Ascending aorta (tissue), 2 donors: Measurements from ENCODE around the gene MAK. TPM values are rescaled to one million over a fixed set of nuclear protein-coding genes. Genes with fewer than 3 reads are reported as not detected.
A peak's percentile ranks its signal among the peaks of the same experiment; 100 is the strongest.

Source experiments
- DNase-seq, 2 donors: peaks; one replicate each; pipeline ENCODE4 v3.0.0-alpha.2; 2019; ENCODE audit warnings: low spot score in 2 of 2
- H3K27ac ChIP-seq, 2 donors: fragments of 200-600 bp; sonication (generic); one replicate each; pipeline ENCODE4 v1.5.1; 2016 to 2017; ENCODE audit warnings: mild to moderate bottlenecking in 1 of 2
- H3K27me3 ChIP-seq: fragments of 200-600 bp; sonication (generic); one replicate; pipeline ENCODE4 v1.5.1; 2017
- H3K36me3 ChIP-seq, 2 donors: fragments of 200-600 bp; sonication (generic); one replicate each; pipeline ENCODE4 v1.5.1; 2016
- H3K4me1 ChIP-seq, 2 donors: fragments of 200-600 bp; sonication (generic); one replicate each; pipeline ENCODE4 v1.5.1; 2016 to 2017; ENCODE audit warnings: mild to moderate bottlenecking in 1 of 2
- H3K4me3 ChIP-seq, 2 donors: fragments of 200-600 bp; sonication (generic); one replicate each; pipeline ENCODE4 v1.5.1; 2016 to 2017; ENCODE audit warnings: mild to moderate bottlenecking in 1 of 2
- H3K9me3 ChIP-seq, 2 donors: fragments of 200-600 bp; sonication (generic); one replicate each; pipeline ENCODE4 v1.5.1; 2016
- CTCF ChIP-seq, 3 experiments: fragments of 200-600 bp in 2 of 3; fragments of 450-650 bp in 1 of 3; sonication (generic) in 2 of 3; IDR thresholded peaks; one replicate each; pipeline ENCODE4 v1.5.1; 2016 to 2019; ENCODE audit warnings: antibody characterized with exemption in 3 of 3, mild to moderate bottlenecking in 1 of 3, moderate library complexity in 1 of 3
- intact Hi-C: fragments of 100-400 bp; cut with DNase I; formaldehyde crosslinking; loops from one replicate; pipeline ENCODE4 v1.15.1; 2023
- total RNA-seq: library from RNA; depleted of rRNA; stranded (reverse); fragments of >200 nt; gene quantifications from one replicate; pipeline ENCODE4 v1.1.0, GENCODE V29; 2016

MAK gene
- total RNA-seq, 1 donor from 2014 or later, result not detected

GRCh38 chr6:10847684-10848083 lies 9.3 kb upstream of the MAK start:
- Histone ChIP-seq H3K4me3 (no peak overlapping the region), H3K27ac (no peak overlapping the region), H3K4me1 (no peaks in the 10 kb centered on the region), H3K9me3 (no peaks in the 10 kb centered on the region), H3K27me3 (no peaks in the 10 kb centered on the region), H3K36me3 (no peaks in the 10 kb centered on the region)
- DNase-seq, result no peak
- intact Hi-C loops, result no loop called here
- peak in 1 of 3 experiments; percentile 5 for TF ChIP-seq CTCF (IDR thresholded peaks at IDR 0.05)

GRCh38 chr6:10843554-10843953 lies 5.2 kb upstream of the MAK start:
- H3K36me3 ChIP-seq, result no peaks in the 10 kb centered on the region
- H3K4me3 ChIP-seq, result no peak overlapping the region
- DNase-seq, result no peak
- no peaks in the 10 kb centered on the region for H3K9me3 ChIP-seq
- H3K27ac ChIP-seq, result no peak overlapping the region
- TF ChIP-seq CTCF (IDR thresholded peaks at IDR 0.05), result no peak
- H3K4me1 ChIP-seq, result no peaks in the 10 kb centered on the region
- intact Hi-C loops, result no loop called here
- no peaks in the 10 kb centered on the region for H3K27me3 ChIP-seq

GRCh38 chr6:10838794-10839333 lies 525 bp upstream of the MAK start:
- Histone ChIP-seq H3K27me3 (no peaks in the 10 kb centered on the region), H3K4me1 (peaks cover 3 to 15% of the 10 kb centered on the region in 2 donors), H3K27ac (no peak overlapping the region), H3K4me3 (peak overlapping the region; percentile 68 to 72), H3K36me3 (no peaks in the 10 kb centered on the region), H3K9me3 (no peaks in the 10 kb centered on the region)
- intact Hi-C loops, result no loop called here
- TF ChIP-seq CTCF (IDR thresholded peaks at IDR 0.05), result no peak
- DNase-seq, result no peak

- TF ChIP-seq CTCF (IDR thresholded peaks at IDR 0.05), result no peak
- intact Hi-C loops, result no loop called here
- no peak overlapping the region for H3K27ac ChIP-seq
- no peak for DNase-seq
- H3K4me1 ChIP-seq, result peaks cover 3 to 15% of the 10 kb centered on the region in 2 donors
- no peaks in the 10 kb centered on the region for H3K9me3 ChIP-seq
- no peaks in the 10 kb centered on the region for H3K27me3 ChIP-seq
- peak overlapping the region; percentile 68 to 72 for H3K4me3 ChIP-seq
- no peaks in the 10 kb centered on the region for H3K36me3 ChIP-seq
Measured at GRCh38 chr6:10837622-10837994, 731 bp downstream of the MAK start.

GRCh38 chr6:10837009-10837621 lies 1.2 kb downstream of the MAK start:
- no peaks in the 10 kb centered on the region for H3K9me3 ChIP-seq
- no peaks in the 10 kb centered on the region for H3K27me3 ChIP-seq
- DNase-seq, result no peak
- peaks cover 3 to 15% of the 10 kb centered on the region in 2 donors for H3K4me1 ChIP-seq
- intact Hi-C loops, result no loop called here
- no peak for TF ChIP-seq CTCF (IDR thresholded peaks at IDR 0.05)
- peak overlapping the region; percentile 68 to 72 for H3K4me3 ChIP-seq
- H3K36me3 ChIP-seq, result no peaks in the 10 kb centered on the region
- H3K27ac ChIP-seq, result no peak overlapping the region
